MCF 10A (cell line): Measurements from ENCODE around the gene CEP70. TPM values are rescaled to one million over a fixed set of nuclear protein-coding genes. Genes with fewer than 3 reads are reported as not detected.

Experiments used
- BruUV-seq: library from RNA; stranded (reverse); fragments of 400-500 nt; replicated peaks from 2 replicates; lab custom pipeline; 2021; lab: Mats Ljungman, UMichigan
- CTCF ChIA-PET: fragments of 300-600 bp; sonication (Branson Sonifier 250); formaldehyde crosslinking; extraction: SDS; loops from one replicate; lab custom pipeline; 2021; ENCODE audit warnings: antibody characterized with exemption, inconsistent platforms; lab: Yijun Ruan, JAX
- POLR2A ChIA-PET: fragments of 300-600, 350-650 bp; sonication (Branson Sonifier 250); formaldehyde crosslinking; extraction: SDS; loops from one replicate; lab custom pipeline; 2020; ENCODE audit warnings: antibody characterized with exemption, inconsistent platforms; lab: Yijun Ruan, JAX
- DNase-seq: peaks from one replicate; pipeline ENCODE4 v3.0.0-alpha.2; 2018; ENCODE audit not compliant: unreplicated experiment
- H3K27ac Mint-ChIP-seq: one replicate; pipeline ENCODE4 v1.8.0; 2022; ENCODE audit warnings: mild to moderate bottlenecking, low read depth, mixed read lengths; ENCODE audit not compliant: unreplicated experiment
- H3K27me3 Mint-ChIP-seq: one replicate; pipeline ENCODE4 v1.8.0; 2022; ENCODE audit warnings: mixed read lengths; ENCODE audit not compliant: insufficient read depth, unreplicated experiment
- H3K36me3 Mint-ChIP-seq: one replicate; pipeline ENCODE4 v1.8.0; 2022; ENCODE audit warnings: mild to moderate bottlenecking, moderate library complexity, mixed read lengths; ENCODE audit not compliant: insufficient read depth, unreplicated experiment
- H3K4me1 Mint-ChIP-seq: one replicate; pipeline ENCODE4 v1.8.0; 2022; ENCODE audit warnings: mixed read lengths; ENCODE audit not compliant: insufficient read depth, unreplicated experiment
- H3K4me3 Mint-ChIP-seq: one replicate; pipeline ENCODE4 v1.8.0; 2022; ENCODE audit warnings: mild to moderate bottlenecking, moderate library complexity, mixed read lengths; ENCODE audit not compliant: unreplicated experiment
- H3K9me3 Mint-ChIP-seq: one replicate; pipeline ENCODE4 v1.8.0; 2022; ENCODE audit warnings: mixed read lengths; ENCODE audit not compliant: unreplicated experiment
- CTCF ChIP-seq: fragments of 200-600 bp; IDR thresholded peaks from one replicate; pipeline ENCODE4 v1.8.0; 2022; ENCODE audit warnings: antibody characterized with exemption, mild to moderate bottlenecking; ENCODE audit not compliant: unreplicated experiment
- intact Hi-C: fragments of 100-400 bp; cut with micrococcal nuclease; formaldehyde crosslinking; loops from 2 replicates; pipeline ENCODE4 v1.14.1; 2022
- total RNA-seq: library from RNA; stranded (reverse); gene quantifications from 2 replicates; pipeline ENCODE4 v1.2.3, GENCODE V29; 2022

CEP70 gene
- total RNA-seq, 1 experiment from 2014 or later: 21.3 TPM

GRCh38 chr3:138624518-138624917 is 30.5 kb upstream of the CEP70 start:
- Mint-ChIP-seq H3K36me3 (peaks cover 2% of the 10 kb centered on the region), H3K27me3 (no peaks in the 10 kb centered on the region), H3K27ac (no peak overlapping the region), H3K4me3 (no peak overlapping the region), H3K9me3 (no peaks in the 10 kb centered on the region), H3K4me1 (peaks cover 7% of the 10 kb centered on the region)
- no peak for DNase-seq
- ChIA-PET POLR2A (interaction anchor here (1.1 to 2.2 kb wide), 2 partner anchors 15 to 54 kb away, joined by 3 to 10 read pairs; partner anchors contain the start of gene FAIM), CTCF (interaction anchor here (1.1 to 1.8 kb wide), 3 partner anchors 13 to 291 kb away, joined by 3 to 8 read pairs (median 7); partner anchors contain the start of gene CEP70)
- BruUV-seq: no TSS peak
- intact Hi-C loops: no loop called here
- no peak for TF ChIP-seq CTCF

GRCh38 chr3:138620431-138620830 is 26.4 kb upstream of the CEP70 start:
- Mint-ChIP-seq H3K36me3 (no peaks in the 10 kb centered on the region), H3K27me3 (no peaks in the 10 kb centered on the region), H3K4me1 (no peaks in the 10 kb centered on the region), H3K9me3 (no peaks in the 10 kb centered on the region), H3K27ac (no peak overlapping the region), H3K4me3 (no peak overlapping the region)
- no TSS peak for BruUV-seq
- ChIA-PET CTCF (interaction anchor here (0.6 kb wide), 1 partner anchor 62 kb away, joined by 3 read pairs; no protein-coding TSS in a partner anchor), POLR2A (interaction anchor here (0.6 to 0.7 kb wide), 2 partner anchors 146 to 239 kb away, joined by 3 read pairs; no protein-coding TSS in a partner anchor)
- no peak for TF ChIP-seq CTCF
- DNase-seq: peak; percentile 24
- intact Hi-C loops: no loop called here

- no peak for DNase-seq
- TF ChIP-seq CTCF: no peak
- CTCF ChIA-PET: interaction anchor here (0.6 to 0.7 kb wide), 4 partner anchors 186 to 444 kb away, joined by 3 to 4 read pairs (median 3); no protein-coding TSS in a partner anchor
These were observed 21.4 kb upstream of the CEP70 start for GRCh38 chr3:138615462-138615861.

GRCh38 chr3:138609898-138610266 is 15.8 kb upstream of the CEP70 start:
- no peaks in the 10 kb centered on the region for H3K9me3 Mint-ChIP-seq
- no peaks in the 10 kb centered on the region for H3K27me3 Mint-ChIP-seq
- POLR2A ChIA-PET: interaction anchor here (0.6 to 2.9 kb wide), 10 partner anchors 9 to 312 kb away, joined by 3 to 17 read pairs (median 4); partner anchors contain the start of gene CEP70
- no peak for TF ChIP-seq CTCF
- no peak for DNase-seq
- H3K36me3 Mint-ChIP-seq: peaks cover 14% of the 10 kb centered on the region
- intact Hi-C loops: no loop called here
- TSS peak; percentile 67 for BruUV-seq
- CTCF ChIA-PET: interaction anchor here (0.6 to 1.7 kb wide), 4 partner anchors 12 to 306 kb away, joined by 3 to 9 read pairs (median 4); no protein-coding TSS in a partner anchor
- peak overlapping the region; percentile 87 for H3K27ac Mint-ChIP-seq
- H3K4me1 Mint-ChIP-seq: peaks cover 12% of the 10 kb centered on the region
- peak overlapping the region; percentile 81 for H3K4me3 Mint-ChIP-seq

More at GRCh38 chr3:138615462-138615861, 21.4 kb upstream of the CEP70 start:
- H3K9me3 Mint-ChIP-seq: no peaks in the 10 kb centered on the region
- H3K4me1 Mint-ChIP-seq: no peaks in the 10 kb centered on the region
- no TSS peak for BruUV-seq
- H3K27ac Mint-ChIP-seq: no peak overlapping the region
- intact Hi-C loops: no loop called here
- no peaks in the 10 kb centered on the region for H3K27me3 Mint-ChIP-seq
- peaks cover 8% of the 10 kb centered on the region for H3K36me3 Mint-ChIP-seq
- POLR2A ChIA-PET: interaction anchor here (0.7 kb wide), 1 partner anchor 38 kb away, joined by 3 read pairs; no protein-coding TSS in a partner anchor
- no peak overlapping the region for H3K4me3 Mint-ChIP-seq
